T-helper 1 cell treated with Interleukin-12 subunit alpha and Interleukin-12 subunit beta and Interleukin-4 antibody, amounts not matched to agents 30 μg/mL and 1 μg/mL, for 36 hours (primary cell): ENCODE data around the gene MEDAG.

Experiments used
- H3K27ac Mint-ChIP-seq: one replicate; pipeline ENCODE4 v1.8.0; 2021; ENCODE audit warnings: mild to moderate bottlenecking, mixed read lengths
- H3K27me3 Mint-ChIP-seq: one replicate; pipeline ENCODE4 v1.8.0; 2021; ENCODE audit warnings: low read depth, mixed read lengths
- H3K36me3 Mint-ChIP-seq: one replicate; pipeline ENCODE4 v1.8.0; 2021; ENCODE audit warnings: low read depth, mixed read lengths
- H3K4me1 Mint-ChIP-seq: one replicate; pipeline ENCODE4 v1.8.0; 2021; ENCODE audit warnings: low read depth, mixed read lengths
- H3K4me3 Mint-ChIP-seq: one replicate; pipeline ENCODE4 v1.8.0; 2021; ENCODE audit warnings: mild to moderate bottlenecking, moderate library complexity, mixed read lengths
- H3K9me3 Mint-ChIP-seq: one replicate; pipeline ENCODE4 v1.8.0; 2021; ENCODE audit warnings: mixed read lengths

Gene MEDAG

GRCh38 chr13:30882026-30882850 is 23.8 kb upstream of the MEDAG start:
- Mint-ChIP-seq H3K4me1 (peaks cover 8% of the 10 kb centered on the region), H3K4me3 (no peak overlapping the region), H3K27me3 (peaks cover 21% of the 10 kb centered on the region), H3K27ac (no peak overlapping the region), H3K36me3 (no peaks in the 10 kb centered on the region), H3K9me3 (peaks cover 12% of the 10 kb centered on the region)

- H3K4me3 Mint-ChIP-seq, result no peak overlapping the region
- no peaks in the 10 kb centered on the region for H3K36me3 Mint-ChIP-seq
- H3K4me1 Mint-ChIP-seq, result peaks cover 8% of the 10 kb centered on the region
- H3K27ac Mint-ChIP-seq, result no peak overlapping the region
- H3K27me3 Mint-ChIP-seq, result peaks cover 21% of the 10 kb centered on the region
- H3K9me3 Mint-ChIP-seq, result peaks cover 12% of the 10 kb centered on the region
These were observed 22.9 kb upstream of the MEDAG start for GRCh38 chr13:30882996-30883766.

GRCh38 chr13:30884543-30884942 is 21.5 kb upstream of the MEDAG start:
- H3K27me3 Mint-ChIP-seq, result peaks cover 21% of the 10 kb centered on the region
- H3K36me3 Mint-ChIP-seq, result no peaks in the 10 kb centered on the region
- H3K4me1 Mint-ChIP-seq, result peaks cover 8% of the 10 kb centered on the region
- no peak overlapping the region for H3K4me3 Mint-ChIP-seq
- no peak overlapping the region for H3K27ac Mint-ChIP-seq
- peaks cover 12% of the 10 kb centered on the region for H3K9me3 Mint-ChIP-seq

GRCh38 chr13:30889196-30889690 is 16.8 kb upstream of the MEDAG start:
- Mint-ChIP-seq H3K4me1 (peaks cover 8% of the 10 kb centered on the region), H3K27ac (no peak overlapping the region)

GRCh38 chr13:30892966-30893365 is 13.1 kb upstream of the MEDAG start:
- Mint-ChIP-seq H3K4me1 (no peaks in the 10 kb centered on the region), H3K27me3 (peaks cover 4% of the 10 kb centered on the region), H3K9me3 (no peaks in the 10 kb centered on the region), H3K27ac (no peak overlapping the region), H3K4me3 (no peak overlapping the region), H3K36me3 (no peaks in the 10 kb centered on the region)

More at GRCh38 chr13:30889196-30889690, 16.8 kb upstream of the MEDAG start:
- Mint-ChIP-seq H3K36me3 (no peaks in the 10 kb centered on the region), H3K27me3 (peaks cover 9% of the 10 kb centered on the region), H3K4me3 (no peak overlapping the region), H3K9me3 (peaks cover 8% of the 10 kb centered on the region)

GRCh38 chr13:30895773-30896172 is 10.3 kb upstream of the MEDAG start:
- H3K27ac Mint-ChIP-seq, result no peak overlapping the region
- H3K36me3 Mint-ChIP-seq, result no peaks in the 10 kb centered on the region
- H3K9me3 Mint-ChIP-seq, result no peaks in the 10 kb centered on the region
- no peak overlapping the region for H3K4me3 Mint-ChIP-seq
- peaks cover 5% of the 10 kb centered on the region for H3K4me1 Mint-ChIP-seq
- peaks cover 16% of the 10 kb centered on the region for H3K27me3 Mint-ChIP-seq

- Mint-ChIP-seq H3K4me3 (no peak overlapping the region), H3K36me3 (no peaks in the 10 kb centered on the region), H3K27me3 (peaks cover 26% of the 10 kb centered on the region), H3K4me1 (peaks cover 5% of the 10 kb centered on the region), H3K27ac (no peak overlapping the region), H3K9me3 (no peaks in the 10 kb centered on the region)
These were observed 8.0 kb upstream of the MEDAG start for GRCh38 chr13:30898070-30898469.

GRCh38 chr13:30898678-30899241 is 7.3 kb upstream of the MEDAG start:
- Mint-ChIP-seq H3K36me3 (no peaks in the 10 kb centered on the region), H3K27ac (no peak overlapping the region), H3K4me3 (no peak overlapping the region), H3K27me3 (peaks cover 32% of the 10 kb centered on the region), H3K4me1 (peaks cover 5% of the 10 kb centered on the region), H3K9me3 (no peaks in the 10 kb centered on the region)

GRCh38 chr13:30900436-30900835 is 5.6 kb upstream of the MEDAG start:
- H3K4me1 Mint-ChIP-seq, result peaks cover 5% of the 10 kb centered on the region
- H3K27ac Mint-ChIP-seq, result no peak overlapping the region
- H3K9me3 Mint-ChIP-seq, result no peaks in the 10 kb centered on the region
- no peaks in the 10 kb centered on the region for H3K36me3 Mint-ChIP-seq
- peaks cover 48% of the 10 kb centered on the region for H3K27me3 Mint-ChIP-seq
- no peak overlapping the region for H3K4me3 Mint-ChIP-seq

GRCh38 chr13:30900952-30901749 is 4.9 kb upstream of the MEDAG start:
- H3K27ac Mint-ChIP-seq, result no peak overlapping the region

GRCh38 chr13:30904043-30904442 is 2.0 kb upstream of the MEDAG start:
- H3K27ac Mint-ChIP-seq, result no peak overlapping the region
- H3K27me3 Mint-ChIP-seq, result peaks cover 70% of the 10 kb centered on the region
- no peaks in the 10 kb centered on the region for H3K36me3 Mint-ChIP-seq
- H3K9me3 Mint-ChIP-seq, result no peaks in the 10 kb centered on the region
- peaks cover 5% of the 10 kb centered on the region for H3K4me1 Mint-ChIP-seq
- no peak overlapping the region for H3K4me3 Mint-ChIP-seq

More at GRCh38 chr13:30900952-30901749, 4.9 kb upstream of the MEDAG start:
- Mint-ChIP-seq H3K4me1 (peaks cover 5% of the 10 kb centered on the region), H3K4me3 (no peak overlapping the region), H3K27me3 (peaks cover 53% of the 10 kb centered on the region), H3K36me3 (no peaks in the 10 kb centered on the region), H3K9me3 (no peaks in the 10 kb centered on the region)

GRCh38 chr13:30906411-30907051 is 460 bp downstream of the MEDAG start:
- H3K27me3 Mint-ChIP-seq, result peaks cover 74% of the 10 kb centered on the region
- no peaks in the 10 kb centered on the region for H3K36me3 Mint-ChIP-seq
- H3K27ac Mint-ChIP-seq, result no peak overlapping the region
- H3K9me3 Mint-ChIP-seq, result no peaks in the 10 kb centered on the region
- H3K4me3 Mint-ChIP-seq, result no peak overlapping the region
- H3K4me1 Mint-ChIP-seq, result peaks cover 3% of the 10 kb centered on the region

- Mint-ChIP-seq H3K4me3 (no peak overlapping the region), H3K36me3 (no peaks in the 10 kb centered on the region), H3K4me1 (peaks cover 3% of the 10 kb centered on the region), H3K9me3 (no peaks in the 10 kb centered on the region), H3K27ac (no peak overlapping the region), H3K27me3 (peaks cover 73% of the 10 kb centered on the region)
These were observed 1.2 kb downstream of the MEDAG start for GRCh38 chr13:30907121-30907861.
